Heart right ventricle (tissue), 16 donors: ENCODE results near the gene PLEKHJ1. TPM values are rescaled to one million over a fixed set of nuclear protein-coding genes. Genes with fewer than 3 reads are reported as not detected.

ENCODE experiments used
- ATAC-seq, 8 donors: fragments of 200-7000 bp; cut with Tn5 transposase; one replicate each; pipeline ENCODE4 v1.9.1; 2020; ENCODE audit warnings: mild to moderate bottlenecking in 8 of 8, moderate library complexity in 8 of 8, moderate number of reproducible peaks in 1 of 8
- DNase-seq, 2 donors: peaks; one replicate each; pipeline ENCODE4 v3.0.0-alpha.2; 2020
- H3K27ac ChIP-seq, 10 donors: fragments of 200-600 bp; sonication (generic) in 2 of 10; one replicate each; pipeline versions ENCODE4 v1.5.0 to v1.8.0; 2020 to 2022; ENCODE audit warnings: mild to moderate bottlenecking in 3 of 10
- H3K27me3 ChIP-seq, 7 donors: fragments of 200-600 bp; one replicate each; pipeline ENCODE4 v1.8.0; 2021 to 2022; ENCODE audit warnings: mild to moderate bottlenecking in 2 of 7
- H3K36me3 ChIP-seq, 9 donors: fragments of 200-600 bp; sonication (generic) in 1 of 9; one replicate each; pipeline versions ENCODE4 v1.5.0 to v1.8.0; 2020 to 2022; ENCODE audit warnings: mild to moderate bottlenecking in 2 of 9
- H3K4me1 ChIP-seq, 9 donors: fragments of 200-600 bp; sonication (generic) in 1 of 9; one replicate each; pipeline versions ENCODE4 v1.5.0 to v1.8.0; 2020 to 2022; ENCODE audit warnings: mild to moderate bottlenecking in 4 of 9
- H3K4me3 ChIP-seq, 10 donors: fragments of 200-600 bp; sonication (generic) in 2 of 10; one replicate each; pipeline versions ENCODE4 v1.5.0 to v1.8.0; 2020 to 2022; ENCODE audit warnings: mild to moderate bottlenecking in 7 of 10, moderate library complexity in 2 of 10
- H3K9me3 ChIP-seq, 11 donors: fragments of 200-600 bp in 10 of 11; sonication (generic) in 2 of 11; one replicate each; pipeline versions ENCODE4 v1.5.0 to v1.8.0; 2013 to 2022; ENCODE audit warnings: mild to moderate bottlenecking in 2 of 11, control low read depth in 1 of 11, moderate library complexity in 1 of 11
- WGBS, 2 donors: extraction: QIAGEN DNeasy Blood & Tissue Kit; methylation state at CpG; one replicate each; pipeline ENCODE4 v1.1.7; 2013; ENCODE audit warnings: inconsistent platforms in 1 of 2; 5-methylcytosine and 5-hydroxymethylcytosine counted together
- intact Hi-C, 10 donors: fragments of 100-400 bp; cut with DNase I; formaldehyde crosslinking; loops; one replicate each; pipeline versions ENCODE4 v1.11.1 to v1.14.2; 2022
- polyA plus RNA-seq, 2 donors: library from polyadenylated mRNA; stranded (reverse); fragments of 200-250 nt; gene quantifications; one replicate each; pipeline ENCODE4 v1.2.3, GENCODE V29; 2013
- total RNA-seq, 10 donors: library from RNA; stranded (reverse); fragmentation: NEBNext Ultra II Directional in 3 of 10; extraction: Animal tissue kit (Norgen Biotek cat#: 25700) in 3 of 10; gene quantifications; one replicate each; pipeline versions ENCODE4 v1.2.1 to v1.2.4, GENCODE V29; 2021 to 2023
- TF ChIP-seq, protein P1 (sequence below), 9 donors: fragments of 200-600 bp; sonication (generic) in 2 of 9; IDR thresholded peaks; one replicate each; pipeline versions ENCODE4 v1.5.0 to v1.8.0; 2021 to 2022; ENCODE audit warnings: antibody characterized with exemption in 9 of 9, mild to moderate bottlenecking in 5 of 9, moderate library complexity in 1 of 9
- donor health status: Arrhythmogenic right ventricular cardiomyopathy.
- donor health status: ischemic (EF 13 %, LVEDD 7.1; RV severe dilation, severe dysfunction).
- donor health status: healthy with polysubstance abuse.
- donor health status: DM: no; HTN: yes; CAD: no.
- donor health status: DM: no; HTN: no; CAD: no.
- donor health status: ischemic (EF 25% LVEDD 6.9; RV normal size, moderate dysfunction).
- donor health status: ischemic (EF 25% LVEDD 5.7; RV mildly dilated, moderate dysfunction).
- donor health status: healthy.
- donor health status: DM: yes; HTN: yes; CAD: no.
- donor health status: Ischemic cardiomyopathy.
- donor health status: ischemic (EF 35%, LVEDD 5.7; RV mildly dilated, moderate dysfunction).
- donor health status: nonischemic (EF 11% LVEDD 7.7; RV severe dilation, severe dysfunction).
- donor health status: DM: yes; HTN: yes; CAD: no.
- donor health status: PGD.
- donor health status: ischemic (EF 29% LVEDD 5.4; RV normal size, mild dysfunction).
- donor health status: nonischemic (EF 23%, LVEDD 6.1; RV moderate dilation, normal function).

PLEKHJ1 gene
- total and polyA plus RNA-seq, 12 donors: 40.0 to 103 (median 46.8) TPM

DNA sequence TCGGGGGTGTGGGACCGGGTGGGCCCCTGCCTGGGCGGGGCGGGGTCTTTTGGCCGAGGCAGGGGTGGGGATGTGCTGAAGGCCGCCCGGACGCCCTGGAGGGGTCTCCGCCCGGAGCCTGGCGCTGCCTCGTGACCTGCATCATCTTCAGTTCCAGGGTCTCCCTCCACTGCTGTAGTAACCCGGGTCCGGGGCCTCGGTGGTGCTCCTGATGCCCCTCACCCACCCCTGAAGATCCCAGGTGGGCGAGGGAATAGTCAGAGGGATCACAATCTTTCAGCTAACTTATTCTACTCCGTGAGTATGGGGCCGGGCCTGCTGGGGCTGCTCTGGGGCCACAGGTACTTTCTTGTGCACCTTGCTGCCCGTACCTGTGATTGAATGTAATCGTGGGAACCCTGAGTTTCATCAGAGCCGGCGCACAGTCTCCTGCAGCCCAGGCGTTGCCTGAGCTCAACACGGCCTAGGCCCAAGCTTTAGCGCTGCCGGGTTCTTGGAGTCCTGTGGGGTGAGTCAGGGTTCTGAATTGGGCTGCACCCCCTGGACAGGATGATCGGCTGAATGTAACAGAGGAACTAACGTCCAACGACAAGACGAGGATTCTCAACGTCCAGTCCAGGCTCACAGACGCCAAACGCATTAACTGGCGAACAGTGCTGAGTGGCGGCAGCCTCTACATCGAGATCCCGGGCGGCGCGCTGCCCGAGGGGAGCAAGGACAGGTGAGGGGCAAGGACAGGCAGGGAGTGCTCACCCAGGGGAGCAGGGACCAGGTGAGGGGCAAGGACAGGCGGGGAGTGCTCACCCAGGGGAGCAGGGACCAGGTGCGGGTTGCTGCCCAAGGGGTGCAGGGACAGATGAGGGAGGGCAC, 35.3 kb upstream of the PLEKHJ1 start:
- H3K27ac ChIP-seq: peak overlapping the region; percentile 94 to 100 (median 99)
- intact Hi-C loops: loop anchor here (2.0 to 10.0 kb wide), 9 partner anchors 34 to 123 kb away; partner anchors contain the start of genes PLEKHJ1 (in 6 of the 10), SF3A2 (in 6 of the 10) and AP3D1 (in 2 of the 10)
- ATAC-seq (no peak), DNase-seq (no peak)
- H3K9me3 ChIP-seq: no peaks in the 10 kb centered on the region
- peaks cover 0 to 41% (median 14%) of the 10 kb centered on the region in 9 donors for H3K36me3 ChIP-seq
- 27% methylated on average over 43 of the region's 43 CpGs for WGBS, 2 donors
- TF ChIP-seq, protein P1, sequence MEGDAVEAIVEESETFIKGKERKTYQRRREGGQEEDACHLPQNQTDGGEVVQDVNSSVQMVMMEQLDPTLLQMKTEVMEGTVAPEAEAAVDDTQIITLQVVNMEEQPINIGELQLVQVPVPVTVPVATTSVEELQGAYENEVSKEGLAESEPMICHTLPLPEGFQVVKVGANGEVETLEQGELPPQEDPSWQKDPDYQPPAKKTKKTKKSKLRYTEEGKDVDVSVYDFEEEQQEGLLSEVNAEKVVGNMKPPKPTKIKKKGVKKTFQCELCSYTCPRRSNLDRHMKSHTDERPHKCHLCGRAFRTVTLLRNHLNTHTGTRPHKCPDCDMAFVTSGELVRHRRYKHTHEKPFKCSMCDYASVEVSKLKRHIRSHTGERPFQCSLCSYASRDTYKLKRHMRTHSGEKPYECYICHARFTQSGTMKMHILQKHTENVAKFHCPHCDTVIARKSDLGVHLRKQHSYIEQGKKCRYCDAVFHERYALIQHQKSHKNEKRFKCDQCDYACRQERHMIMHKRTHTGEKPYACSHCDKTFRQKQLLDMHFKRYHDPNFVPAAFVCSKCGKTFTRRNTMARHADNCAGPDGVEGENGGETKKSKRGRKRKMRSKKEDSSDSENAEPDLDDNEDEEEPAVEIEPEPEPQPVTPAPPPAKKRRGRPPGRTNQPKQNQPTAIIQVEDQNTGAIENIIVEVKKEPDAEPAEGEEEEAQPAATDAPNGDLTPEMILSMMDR (IDR thresholded peaks at IDR 0.05): no peak
- H3K4me1 ChIP-seq: peaks cover 19 to 77% (median 54%) of the 10 kb centered on the region in 9 donors
- peak overlapping the region; percentile 89 to 100 (median 100) for H3K4me3 ChIP-seq
- H3K27me3 ChIP-seq: no peaks in the 10 kb centered on the region

DNA sequence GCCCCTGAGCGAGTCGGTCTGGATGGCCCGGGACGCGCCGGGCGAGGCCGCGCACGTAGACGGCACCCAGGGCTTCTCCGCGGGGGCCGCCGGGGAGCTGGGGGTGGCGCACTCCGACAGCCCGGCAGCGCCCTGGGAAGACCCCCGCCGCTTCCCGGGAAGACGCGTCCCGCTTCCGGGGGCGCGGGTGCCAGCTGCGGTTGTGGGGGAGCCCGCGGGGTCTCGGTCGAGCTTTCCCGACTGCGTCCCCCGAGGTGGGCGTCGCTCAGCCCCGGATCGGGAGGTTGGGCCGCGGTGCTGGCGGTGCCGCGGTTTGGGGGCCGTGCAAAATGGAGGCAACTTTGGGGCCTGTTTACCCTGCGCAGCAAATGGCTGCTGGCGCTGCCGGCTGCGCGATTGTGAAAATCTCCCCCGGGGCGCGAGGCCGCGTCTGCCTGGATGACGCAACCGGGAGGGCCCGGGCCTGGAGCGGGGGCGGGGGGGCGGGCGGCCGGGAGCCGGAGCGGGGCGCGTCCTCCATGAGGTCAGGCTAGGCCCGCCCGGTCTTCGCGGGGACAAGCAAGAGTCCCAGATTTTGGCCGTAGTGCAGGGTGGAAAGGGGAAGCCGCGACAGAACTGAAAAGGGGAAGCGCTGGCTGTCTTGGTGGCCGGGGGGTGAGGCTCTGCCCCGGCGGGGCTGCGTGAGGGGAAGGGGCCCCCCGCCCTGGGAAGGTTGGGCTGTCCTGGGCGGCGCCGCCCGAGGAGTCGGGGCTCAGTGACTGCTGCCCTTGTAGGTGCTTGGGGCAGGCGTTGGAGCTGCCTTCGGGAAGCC, 34.5 kb upstream of the PLEKHJ1 start:
- peaks cover 19 to 77% (median 52%) of the 10 kb centered on the region in 9 donors for H3K4me1 ChIP-seq
- intact Hi-C loops: loop anchor here in 9 of 10 donors (2.0 to 10.0 kb wide), 8 partner anchors 33 to 124 kb away; partner anchors contain the start of genes PLEKHJ1 (in 3 of the 9), SF3A2 (in 3 of the 9) and AP3D1 (in 2 of the 9)
- peak; percentile 47 to 64 (median 52) for ATAC-seq

DNA sequence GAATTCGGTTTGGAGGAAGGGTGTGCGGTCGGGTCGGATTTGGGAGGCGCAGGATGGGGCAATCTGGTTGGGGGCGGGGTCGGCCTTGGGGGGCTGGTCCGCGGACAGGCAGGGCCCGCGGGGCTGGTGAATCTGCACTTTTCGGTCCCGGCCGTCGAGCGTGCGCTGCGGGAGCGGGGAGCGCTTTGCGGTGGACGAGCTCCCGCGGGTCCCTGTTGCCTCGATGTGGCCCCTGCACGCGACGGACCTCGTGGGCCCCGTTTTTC, 34.0 kb upstream of the PLEKHJ1 start:
- H3K4me1 ChIP-seq: peaks cover 15 to 78% (median 47%) of the 10 kb centered on the region in 9 donors
- H3K4me3 ChIP-seq: peak overlapping the region; percentile 89 to 100 (median 100)
- ATAC-seq: peak in 4 of 8 donors; percentile 6 to 13 (median 10)
- TF ChIP-seq, protein P1 (IDR thresholded peaks at IDR 0.05): no peak
- no peaks in the 10 kb centered on the region for H3K27me3 ChIP-seq
- peak overlapping the region; percentile 94 to 100 (median 99) for H3K27ac ChIP-seq
- intact Hi-C loops: loop anchor here in 9 of 10 donors (2.0 to 10.0 kb wide), 8 partner anchors 33 to 125 kb away; partner anchors contain the start of genes PLEKHJ1 (in 3 of the 9), SF3A2 (in 3 of the 9) and AP3D1 (in 2 of the 9)
- no peaks in the 10 kb centered on the region for H3K9me3 ChIP-seq
- H3K36me3 ChIP-seq: peaks cover 0 to 32% (median 14%) of the 10 kb centered on the region in 9 donors
- 1% methylated on average over 30 of the region's 30 CpGs for WGBS, 2 donors
- peak; percentile 51 to 61 for DNase-seq

More for the DNA sequence above, 34.5 kb upstream of the PLEKHJ1 start:
- Histone ChIP-seq H3K36me3 (peaks cover 0 to 35% (median 14%) of the 10 kb centered on the region in 9 donors), H3K27ac (peak overlapping the region; percentile 94 to 100 (median 99)), H3K9me3 (no peaks in the 10 kb centered on the region), H3K27me3 (no peaks in the 10 kb centered on the region), H3K4me3 (peak overlapping the region; percentile 89 to 100 (median 100))
- TF ChIP-seq, protein P1 (IDR thresholded peaks at IDR 0.05): no peak
- WGBS, 2 donors: 0 to 1% methylated on average over 78 to 88 of the region's 88 CpGs
- DNase-seq: peak; percentile 88 to 89
